MV-4-11 (cell line): ENCODE measurements around the gene NHEJ1.

Experiments used
- DNase-seq: peaks from one replicate; lab custom pipeline; 2025; lab: John Stamatoyannopoulos, UW

The NHEJ1 gene

GRCh38 chr2:219087361-219087760 is 73.3 kb downstream of the NHEJ1 start:
- no peak for DNase-seq

- DNase-seq = peak; percentile 91
These were observed 74.4 kb downstream of the NHEJ1 start for GRCh38 chr2:219086196-219086595.

- DNase-seq = no peak
These were observed 75.8 kb downstream of the NHEJ1 start for GRCh38 chr2:219084791-219085190.

- DNase-seq = no peak
These were observed 78.2 kb downstream of the NHEJ1 start for GRCh38 chr2:219082332-219082958.

- peak; percentile 6 for DNase-seq
These were observed 78.8 kb downstream of the NHEJ1 start for GRCh38 chr2:219081701-219082331.

GRCh38 chr2:219081096-219081495 is 79.5 kb downstream of the NHEJ1 start:
- DNase-seq = no peak

GRCh38 chr2:219079417-219079816 is 81.2 kb downstream of the NHEJ1 start:
- DNase-seq = no peak

- no peak for DNase-seq
These were observed 81.7 kb downstream of the NHEJ1 start for GRCh38 chr2:219078951-219079350.

- DNase-seq = no peak
These were observed 82.5 kb downstream of the NHEJ1 start for GRCh38 chr2:219078126-219078525.

- peak; percentile 67 for DNase-seq
These were observed 84.4 kb downstream of the NHEJ1 start for GRCh38 chr2:219076253-219076652.

- DNase-seq = peak; percentile 47
These were observed 87.0 kb downstream of the NHEJ1 start for GRCh38 chr2:219073413-219074129.

GRCh38 chr2:219072741-219073250 is 87.8 kb downstream of the NHEJ1 start:
- no peak for DNase-seq

- DNase-seq = no peak
These were observed 89.3 kb downstream of the NHEJ1 start for GRCh38 chr2:219071131-219071816.

- no peak for DNase-seq
These were observed 95.1 kb downstream of the NHEJ1 start for GRCh38 chr2:219065484-219065883.

- no peak for DNase-seq
These were observed 98.5 kb downstream of the NHEJ1 start for GRCh38 chr2:219062081-219062480.

- no peak for DNase-seq
These were observed 99.5 kb downstream of the NHEJ1 start, which contains the start of gene IHH for GRCh38 chr2:219060821-219061791. Gene IHH, minus strand, starts transcription at chr2:219060921. Its CDS starts 454 bp downstream, at chr2:219060467.

GRCh38 chr2:219059725-219060682 is 100.6 kb downstream of the NHEJ1 start:
- DNase-seq = no peak

- no peak for DNase-seq
These were observed 101.3 kb downstream of the NHEJ1 start for GRCh38 chr2:219059375-219059724.

- DNase-seq = no peak
These were observed 101.9 kb downstream of the NHEJ1 start for GRCh38 chr2:219058541-219059374.
